Measurements from ENCODE around the gene ROGDI.

ROGDI gene

GRCh38 chr16:4801962-4802658, at the start of gene ROGDI:
Gene ROGDI, minus strand, starts transcription at chr16:4802633. Its CDS starts 62 bp downstream, at chr16:4802571.
- DNase-seq (ENCODE audit: low read depth in 2 of 2) = peak; percentile 49 to 54

- no peak for DNase-seq (ENCODE audit: low read depth in 2 of 2)
Measured at GRCh38 chr16:4850211-4850610, 47.8 kb upstream of the ROGDI start.

- DNase-seq (ENCODE audit: low read depth in 2 of 2) = no peak
Measured at GRCh38 chr16:4847774-4848587, 45.5 kb upstream of the ROGDI start.

- peak; percentile 99 for DNase-seq (ENCODE audit: low read depth in 2 of 2)
Measured at GRCh38 chr16:4846901-4847773, 44.7 kb upstream of the ROGDI start, which contains the start of the genes GLYR1 and UBN1. Gene GLYR1, minus strand, starts transcription at chr16:4847288. Its CDS starts 23 bp downstream, at chr16:4847265. Gene UBN1, plus strand, starts transcription at chr16:4847481. Its CDS starts 5,437 bp downstream, at chr16:4852918.

- DNase-seq (ENCODE audit: low read depth in 2 of 2) = no peak
Measured at GRCh38 chr16:4846503-4846900, 44.1 kb upstream of the ROGDI start.

GRCh38 chr16:4840984-4841383, 38.6 kb upstream of the ROGDI start:
- no peak for DNase-seq (ENCODE audit: low read depth in 2 of 2)

GRCh38 chr16:4839942-4840341, 37.5 kb upstream of the ROGDI start:
- no peak for DNase-seq (ENCODE audit: low read depth in 2 of 2)

GRCh38 chr16:4837733-4838501, 35.5 kb upstream of the ROGDI start:
- DNase-seq (ENCODE audit: low read depth in 2 of 2) = no peak

GRCh38 chr16:4836727-4837126, 34.3 kb upstream of the ROGDI start:
- DNase-seq (ENCODE audit: low read depth in 2 of 2) = no peak

GRCh38 chr16:4833584-4833983, 31.2 kb upstream of the ROGDI start:
- DNase-seq (ENCODE audit: low read depth in 2 of 2) = no peak

- no peak for DNase-seq (ENCODE audit: low read depth in 2 of 2)
Measured at GRCh38 chr16:4832698-4833343, 30.4 kb upstream of the ROGDI start.

GRCh38 chr16:4831616-4832015, 29.2 kb upstream of the ROGDI start:
- no peak for DNase-seq (ENCODE audit: low read depth in 2 of 2)

- DNase-seq (ENCODE audit: low read depth in 2 of 2) = no peak
Measured at GRCh38 chr16:4830408-4830807, 28.0 kb upstream of the ROGDI start.

- no peak for DNase-seq (ENCODE audit: low read depth in 2 of 2)
Measured at GRCh38 chr16:4828567-4829321, 26.3 kb upstream of the ROGDI start.

GRCh38 chr16:4826980-4827379, 24.5 kb upstream of the ROGDI start:
- DNase-seq (ENCODE audit: low read depth in 2 of 2) = no peak

GRCh38 chr16:4826526-4826925, 24.1 kb upstream of the ROGDI start:
- no peak for DNase-seq (ENCODE audit: low read depth in 2 of 2)

- no peak for DNase-seq (ENCODE audit: low read depth in 2 of 2)
Measured at GRCh38 chr16:4825196-4825595, 22.8 kb upstream of the ROGDI start.

GRCh38 chr16:4820652-4821051, 18.2 kb upstream of the ROGDI start:
- DNase-seq (ENCODE audit: low read depth in 2 of 2) = no peak

GRCh38 chr16:4814542-4815173, 12.2 kb upstream of the ROGDI start:
- DNase-seq (ENCODE audit: low read depth in 2 of 2) = no peak
